ENCODE results near the gene RPS5. TPM values are rescaled to one million over a fixed set of nuclear protein-coding genes. Genes with fewer than 3 reads are reported as not detected.

Gene RPS5
- total and polyA plus RNA-seq, 9 of the 15 experiments (the other 6 are each of a cell fraction or from before 2014, with no cell fraction given), result 1,228 to 3,570 (median 2,484) TPM

- TF ChIP-seq MLX (CRISPR knock-in tag; conservative IDR thresholded peaks at IDR 0.05), result no peak
- no peak for TF ChIP-seq ARID3A (IDR thresholded peaks at IDR 0.05; ENCODE audit: borderline replicate concordance, low read depth, low read length)
- TF ChIP-seq ZEB2 (IDR thresholded peaks at IDR 0.05), result no peak
- TF ChIP-seq ZNF174 (CRISPR knock-in tag; IDR thresholded peaks at IDR 0.05), result no peak
- TF ChIP-seq E2F6 (IDR thresholded peaks at IDR 0.05; ENCODE audit: borderline replicate concordance in 1 of 2, extremely low read depth in 1 of 2, insufficient read depth in 1 of 2, insufficient read length in 1 of 2, low read depth in 1 of 2, low read length in 1 of 2, poor library complexity in 1 of 2, severe bottlenecking in 1 of 2), result no peak
- TF ChIP-seq ZNF57 (CRISPR knock-in tag; IDR thresholded peaks at IDR 0.05), result no peak
These were observed 42.7 kb downstream of the RPS5 start (continued) for GRCh38 chr19:58429745-58430144.

- Histone ChIP-seq H3K4me2 (ENCODE audit: insufficient read depth, low read length) (no peak overlapping the region), H3K9ac (ENCODE audit: insufficient read depth in 1 of 2, low read depth in 2 of 2, low read length in 2 of 2) (no peak overlapping the region), H3K4me3 (no peak overlapping the region), H3K4me1 (replicated peaks in 1 of 2; ENCODE audit: control insufficient read depth in 2 of 2, insufficient read depth in 2 of 2, low read length in 2 of 2) (no peaks in the 10 kb centered on the region), H3K27ac (ENCODE audit: extremely low read depth, low read depth, low read length) (no peak overlapping the region), H3K79me2 (ENCODE audit: control insufficient read depth, insufficient read depth, low read length) (no peaks in the 10 kb centered on the region), H2AFZ (ENCODE audit: low read depth, low read length) (no peak overlapping the region), H4K20me1 (replicated peaks; ENCODE audit: control insufficient read depth, insufficient read depth, low read length) (no peaks in the 10 kb centered on the region), H3K27me3 (ENCODE audit: control insufficient read depth in 2 of 2, insufficient read depth in 2 of 2, low read length in 2 of 2) (no peaks in the 10 kb centered on the region), H3K36me3 (ENCODE audit: control insufficient read depth, insufficient read depth, low read length) (no peaks in the 10 kb centered on the region; the same call in 2 of the 3 replicates), H3K9me1 (ENCODE audit: control insufficient read depth, insufficient read depth, low read length) (no peaks in the 10 kb centered on the region), H3K9me3 (replicated peaks; ENCODE audit: control insufficient read depth, insufficient read depth, low read depth, low read length) (peaks cover 13% of the 10 kb centered on the region)
- DNase-seq (ENCODE audit: extremely low read depth in 1 of 4, low spot score in 3 of 4) (no peak), ATAC-seq (no peak), FAIRE-seq (no peak)
- in situ Hi-C loops (cut with MboI) (no loop called here), intact Hi-C loops (cut with micrococcal nuclease) (no loop called here)
- no peak for TF ChIP-seq ZNF584 (CRISPR knock-in tag; IDR thresholded peaks at IDR 0.05; ENCODE audit: low read depth)
- peak; percentile 84 for TF ChIP-seq ZNF75A (CRISPR knock-in tag; IDR thresholded peaks at IDR 0.05)
- ChIA-PET CTCF (ENCODE audit: low intra/inter-chr PET ratio) (no interaction called here), POLR2A (interaction anchor here (0.6 kb wide), 1 partner anchor 17 kb away, joined by 3 read pairs; the partner anchor contains the start of gene ZNF324B)
- 54% methylated on average over 2 of the region's 2 CpGs for WGBS (ENCODE audit: insufficient coverage, low coverage, missing lambda C conversion rate)
- no TSS peak for BruUV-seq (replicated peaks)
These were observed 47.1 kb downstream of the RPS5 start for GRCh38 chr19:58434217-58434616.
